Pancreas (tissue), 10 donors: ENCODE measurements around the gene CYP2A6. TPM values are rescaled to one million over a fixed set of nuclear protein-coding genes. Genes with fewer than 3 reads are reported as not detected.

Experiments
- ATAC-seq, 4 donors: fragments of 200-7000 bp; cut with Tn5 transposase; one replicate each; pipeline versions ENCODE4 v1.8.0 to v1.9.1; 2020; ENCODE audit warnings: mild to moderate bottlenecking in 4 of 4, moderate library complexity in 4 of 4
- DNase-seq, 6 donors: peaks; one replicate each; pipeline ENCODE4 v3.0.0-alpha.2; 2020
- FAIRE-seq: peaks from 2 replicates; lab custom pipeline; 2012; peaks lifted over from hg19 to GRCh38; lab: Jason Lieb, UNC
- H3K27ac ChIP-seq, 4 donors: fragments of 200-600 bp; sonication (generic); 1 replicate in 3 of 4; 2 replicates in 1 of 4; pipeline versions ENCODE4 v1.5.0 to v1.8.0; 2020
- H3K27me3 ChIP-seq, 4 donors: fragments of 200-600 bp; one replicate each; pipeline ENCODE4 v1.8.0; 2021
- H3K36me3 ChIP-seq, 3 donors: fragments of 200-600 bp; sonication (generic) in 1 of 3; one replicate each; pipeline versions ENCODE4 v1.5.0 to v1.8.0; 2020 to 2021
- H3K4me1 ChIP-seq, 3 donors: fragments of 200-600 bp; one replicate each; pipeline ENCODE4 v1.8.0; 2021
- H3K4me3 ChIP-seq, 4 donors: fragments of 200-600 bp; sonication (generic) in 2 of 4; one replicate each; pipeline versions ENCODE4 v1.5.0 to v1.8.0; 2020 to 2021
- H3K9me3 ChIP-seq, 4 donors: fragments of 200-600 bp; one replicate each; pipeline ENCODE4 v1.8.0; 2021
- CTCF ChIP-seq, 4 donors: fragments of 200-600 bp; sonication (generic) in 3 of 4; IDR thresholded peaks; one replicate each; pipeline versions ENCODE4 v1.5.0 to v1.8.0; 2021; ENCODE audit warnings: antibody characterized with exemption in 4 of 4
- WGBS, 2 donors: extraction: QIAGEN DNeasy Blood & Tissue Kit; methylation state at CpG; one replicate each; pipeline ENCODE4 v1.1.7; 2013; 5-methylcytosine and 5-hydroxymethylcytosine counted together
- intact Hi-C, 3 donors: fragments of 100-400 bp; cut with DNase I; formaldehyde crosslinking; loops; one replicate each; pipeline versions ENCODE4 v1.11.1 to v1.14.2; 2022
- polyA plus RNA-seq, 2 donors: library from polyadenylated mRNA; stranded (reverse); fragments of 200-250 nt; gene quantifications; one replicate each; pipeline ENCODE4 v1.2.3, GENCODE V29; 2013
- total RNA-seq, 6 donors: library from RNA; stranded (reverse); fragmentation: NEBNext Ultra II Directional in 4 of 6; extraction: Animal tissue kit (Norgen Biotek cat#: 25700) in 4 of 6; gene quantifications; one replicate each; pipeline versions ENCODE4 v1.2.1 to v1.2.4, GENCODE V29; 2021 to 2023
- donor health status: healthy with polysubstance abuse.
- donor health status: DM: no; HTN: no; CAD: no; lungs with moderate emphysema.
- donor health status: DM: no; HTN: no; CAD: no.
- donor health status: control.
- donor health status: control.
- donor health status: Bipolar disorder and iron deficiency.
- donor health status: DM: yes; HTN: yes; CAD: no.
- donor health status: DM: no; HTN: no; CAD: no.
- donor health status: DM: no; HTN: no; CAD: no.
- donor health status: DM: yes; HTN: yes; CAD: no.

Gene CYP2A6
- total and polyA plus RNA-seq, 8 donors = 0.66 TPM; not detected in 7

GRCh38 chr19:40807147-40808020, 42.9 kb downstream of the CYP2A6 start:
- peak in 1 of 6 donors; percentile 72 for DNase-seq
- H3K27ac ChIP-seq = no peak overlapping the region
- no peak overlapping the region for H3K4me3 ChIP-seq
- TF ChIP-seq CTCF (IDR thresholded peaks at IDR 0.05) = no peak
- WGBS, 2 donors = 75 to 77% methylated on average over 18 of the region's 18 CpGs
- peaks cover 26 to 38% (median 35%) of the 10 kb centered on the region in 3 donors for H3K4me1 ChIP-seq
- no peak for ATAC-seq
- H3K9me3 ChIP-seq = no peaks in the 10 kb centered on the region
- no peaks in the 10 kb centered on the region for H3K27me3 ChIP-seq
- FAIRE-seq = no peak
- H3K36me3 ChIP-seq = no peaks in the 10 kb centered on the region
- intact Hi-C loops = no loop called here

- peak in 2 of 4 donors; percentile 30 to 53 for ATAC-seq
- intact Hi-C loops = no loop called here
- peak overlapping the region in 2 of 4 donors; percentile 53 to 68 for H3K27ac ChIP-seq
- H3K4me3 ChIP-seq = no peak overlapping the region
- peak in 3 of 4 donors; percentile 26 to 51 (median 27) for TF ChIP-seq CTCF (IDR thresholded peaks at IDR 0.05)
- DNase-seq = peak in 4 of 6 donors; percentile 41 to 72 (median 59)
- no peaks in the 10 kb centered on the region for H3K36me3 ChIP-seq
- WGBS, 2 donors = 59 to 64% methylated on average over 26 of the region's 26 CpGs
- no peaks in the 10 kb centered on the region for H3K27me3 ChIP-seq
- H3K9me3 ChIP-seq = no peaks in the 10 kb centered on the region
- peaks cover 31 to 46% (median 41%) of the 10 kb centered on the region in 3 donors for H3K4me1 ChIP-seq
- FAIRE-seq = no peak
Measured at GRCh38 chr19:40806423-40807146, 43.7 kb downstream of the CYP2A6 start.

GRCh38 chr19:40805258-40805868, 44.9 kb downstream of the CYP2A6 start:
- ATAC-seq = peak; percentile 12 to 55 (median 40)
- 55 to 63% methylated on average over 2 of the region's 2 CpGs for WGBS, 2 donors
- H3K9me3 ChIP-seq = no peaks in the 10 kb centered on the region
- H3K27ac ChIP-seq = peak overlapping the region in 3 of 4 donors; percentile 22 to 68 (median 53)
- DNase-seq = peak in 3 of 6 donors; percentile 53 to 67 (median 64)
- peaks cover 39 to 58% (median 49%) of the 10 kb centered on the region in 3 donors for H3K4me1 ChIP-seq
- no peak for FAIRE-seq
- intact Hi-C loops = no loop called here
- no peak overlapping the region for H3K4me3 ChIP-seq
- H3K27me3 ChIP-seq = no peaks in the 10 kb centered on the region
- TF ChIP-seq CTCF (IDR thresholded peaks at IDR 0.05) = no peak
- H3K36me3 ChIP-seq = no peaks in the 10 kb centered on the region

- DNase-seq (no peak), FAIRE-seq (no peak), ATAC-seq (peak in 3 of 4 donors; percentile 14 to 21 (median 17))
- TF ChIP-seq CTCF (IDR thresholded peaks at IDR 0.05) = no peak
- Histone ChIP-seq H3K27ac (peak overlapping the region; percentile 22 to 68 (median 38)), H3K27me3 (no peaks in the 10 kb centered on the region), H3K4me3 (no peak overlapping the region), H3K36me3 (no peaks in the 10 kb centered on the region), H3K9me3 (no peaks in the 10 kb centered on the region), H3K4me1 (peaks cover 41 to 62% (median 49%) of the 10 kb centered on the region in 3 donors)
- intact Hi-C loops = no loop called here
- WGBS, 2 donors = 11 to 15% methylated on average over 7 of the region's 7 CpGs
Measured at GRCh38 chr19:40804783-40805242, 45.4 kb downstream of the CYP2A6 start.
